Large intestine (tissue), 3 donors: ENCODE data around the gene DCHS1. TPM values are rescaled to one million over a fixed set of nuclear protein-coding genes. Genes with fewer than 3 reads are reported as not detected.

Experiments
- DNase-seq, 2 donors: peaks; one replicate each; pipeline versions ENCODE4 v3.0.0 to v3.0.0-alpha.2; 2013
- H3K27ac ChIP-seq: one replicate; pipeline ENCODE4 v1.5.1; 2013; ENCODE audit warnings: low read length
- H3K27me3 ChIP-seq: 2 replicates; pipeline ENCODE4 v1.6.1; 2013; ENCODE audit warnings: low read length; ENCODE audit not compliant: control insufficient read depth, insufficient read depth
- H3K36me3 ChIP-seq: 2 replicates; pipeline ENCODE4 v1.6.1; 2013; ENCODE audit warnings: low read length; ENCODE audit not compliant: control insufficient read depth, insufficient read depth
- H3K4me1 ChIP-seq: one replicate; pipeline ENCODE4 v1.6.1; 2013; ENCODE audit warnings: low read length; ENCODE audit not compliant: control insufficient read depth, insufficient read depth
- H3K4me3 ChIP-seq: one replicate; pipeline ENCODE4 v1.5.1; 2013; ENCODE audit warnings: low read length
- H3K9me3 ChIP-seq: one replicate; pipeline ENCODE4 v1.6.1; 2013; ENCODE audit warnings: mild to moderate bottlenecking, low read depth, low read length, moderate library complexity; ENCODE audit not compliant: control insufficient read depth
- whole genome bisulfite sequencing: methylation state at CpG from one replicate; pipeline ENCODE4 v1.1.5; 2013; ENCODE audit warnings: low lambda C conversion rate; ENCODE audit not compliant: insufficient coverage; 5-methylcytosine and 5-hydroxymethylcytosine counted together
- polyA plus RNA-seq: library from polyadenylated mRNA; unstranded; fragments of 120-200 nt; gene quantifications from one replicate; pipeline ENCODE4 v1.2.1, GENCODE V29; 2013

DCHS1 gene
- polyA plus RNA-seq, 1 donor, result 17.1 TPM

DNA sequence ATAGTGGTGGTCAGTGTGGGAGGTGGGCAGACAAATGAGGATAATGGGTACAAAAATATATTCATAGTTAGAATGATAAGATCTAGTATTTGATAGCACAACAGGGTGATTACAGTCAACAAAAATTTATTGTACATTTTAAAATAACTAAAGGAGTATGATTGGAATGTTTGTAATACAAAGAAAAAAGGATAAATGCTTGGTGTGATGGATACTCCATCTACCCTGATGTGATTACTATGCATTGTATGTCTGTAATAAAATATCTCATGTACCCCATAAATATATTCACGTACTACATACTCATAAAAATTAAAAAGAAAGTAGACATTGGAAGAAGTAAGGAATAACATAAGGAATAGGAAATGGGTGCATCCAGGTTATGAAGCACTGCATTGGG is 67.6 kb downstream of the DCHS1 start:
- 100% methylated on average over 1 of the region's 1 CpG for WGBS
- Histone ChIP-seq H3K36me3 (peaks cover 7% of the 10 kb centered on the region), H3K4me3 (no peak overlapping the region), H3K9me3 (peaks cover 11% of the 10 kb centered on the region), H3K4me1 (no peaks in the 10 kb centered on the region), H3K27ac (no peak overlapping the region), H3K27me3 (no peaks in the 10 kb centered on the region)
- no peak for DNase-seq

GRCh38 chr11:6587360-6587953 is 68.2 kb downstream of the DCHS1 start:
- Histone ChIP-seq H3K9me3 (peaks cover 11% of the 10 kb centered on the region), H3K27me3 (no peaks in the 10 kb centered on the region), H3K27ac (no peak overlapping the region), H3K36me3 (peaks cover 5% of the 10 kb centered on the region), H3K4me1 (no peaks in the 10 kb centered on the region), H3K4me3 (no peak overlapping the region)
- DNase-seq, result no peak
- WGBS, result 100% methylated on average over 3 of the region's 11 CpGs

DNA sequence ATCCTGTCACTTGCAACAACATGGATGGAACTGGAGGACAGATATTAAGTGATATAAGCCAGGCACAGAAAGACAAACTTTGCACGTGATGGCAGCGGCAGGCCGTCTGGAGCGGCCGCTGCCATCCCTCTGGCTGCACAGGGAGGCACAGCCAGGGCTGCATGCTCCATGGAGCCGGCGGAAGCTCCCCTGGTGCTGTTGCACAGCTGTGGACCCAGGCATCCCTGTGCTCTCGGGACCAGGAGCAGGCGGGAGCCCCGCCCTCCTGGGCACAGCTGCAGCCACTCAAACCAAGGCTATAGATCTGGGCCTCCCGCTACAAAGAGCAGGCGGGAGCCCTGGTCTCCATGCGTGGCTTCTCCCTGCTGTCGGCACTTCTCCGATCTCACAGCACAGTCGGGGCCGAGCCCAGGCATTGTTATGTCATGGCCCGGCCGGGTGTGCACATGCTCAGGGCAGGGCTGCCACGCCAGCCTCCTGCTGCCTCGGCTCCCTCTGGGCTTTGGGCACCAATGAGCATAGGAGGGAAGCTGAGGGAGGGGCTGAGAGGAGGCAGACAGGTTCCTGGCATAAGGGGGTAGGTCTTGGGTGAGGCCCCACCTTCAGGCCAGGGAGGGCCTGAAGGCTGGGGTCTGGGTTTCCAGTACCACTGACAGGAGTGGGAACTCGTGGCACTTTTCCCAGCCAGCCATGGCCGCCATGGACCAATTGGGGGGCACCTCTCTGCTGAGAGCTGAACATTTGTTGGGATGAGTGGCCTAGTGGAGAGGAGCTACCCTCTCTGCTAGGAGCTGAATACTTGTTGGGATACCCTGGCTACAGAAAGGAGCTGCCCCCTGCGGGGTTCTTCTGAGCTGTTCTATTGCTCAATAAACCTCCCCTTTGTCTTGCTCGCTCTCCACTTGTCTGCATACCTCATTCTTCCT is 68.9 kb downstream of the DCHS1 start:
- H3K9me3 ChIP-seq, result peaks cover 11% of the 10 kb centered on the region
- no peaks in the 10 kb centered on the region for H3K4me1 ChIP-seq
- no peaks in the 10 kb centered on the region for H3K27me3 ChIP-seq
- no peak for DNase-seq
- no peaks in the 10 kb centered on the region for H3K36me3 ChIP-seq
- H3K4me3 ChIP-seq, result no peak overlapping the region
- no CpG with 5 or more reads among the region's 25 CpGs for WGBS
- no peak overlapping the region for H3K27ac ChIP-seq

DNA sequence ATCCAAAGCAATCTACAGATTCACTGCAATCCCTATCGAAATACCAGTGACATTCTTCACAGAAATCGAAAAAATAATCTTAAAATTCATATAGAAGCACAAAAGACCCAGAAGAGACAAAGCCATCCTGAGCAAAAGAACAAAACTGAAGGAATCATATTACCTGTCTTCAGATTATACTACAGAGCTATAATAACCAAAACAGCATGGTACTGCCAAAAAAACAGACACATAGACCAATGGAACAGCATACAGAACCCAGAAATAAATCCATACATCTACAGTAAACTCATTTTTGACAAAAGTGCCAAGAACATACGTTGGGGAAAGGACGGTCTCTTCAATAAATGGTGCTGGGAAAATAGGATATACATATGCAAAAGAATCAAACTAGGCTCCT is 71.1 kb downstream of the DCHS1 start:
- no CpG with 5 or more reads among the region's 4 CpGs for WGBS
- H3K9me3 ChIP-seq, result peaks cover 11% of the 10 kb centered on the region
- no peak overlapping the region for H3K4me3 ChIP-seq
- no peak for DNase-seq
- H3K27ac ChIP-seq, result no peak overlapping the region
- H3K4me1 ChIP-seq, result no peaks in the 10 kb centered on the region
- no peaks in the 10 kb centered on the region for H3K36me3 ChIP-seq
- H3K27me3 ChIP-seq, result no peaks in the 10 kb centered on the region

- DNase-seq, result no peak
- WGBS, result no CpG with 5 or more reads among the region's 1 CpG
Measured at GRCh38 chr11:6583584-6583983, 72.0 kb downstream of the DCHS1 start.

GRCh38 chr11:6579681-6580080 is 75.9 kb downstream of the DCHS1 start:
- peaks cover 6% of the 10 kb centered on the region for H3K9me3 ChIP-seq
- no CpG with 5 or more reads among the region's 2 CpGs for WGBS
- no peaks in the 10 kb centered on the region for H3K27me3 ChIP-seq
- DNase-seq, result no peak
- H3K4me1 ChIP-seq, result no peaks in the 10 kb centered on the region
- H3K4me3 ChIP-seq, result no peak overlapping the region
- no peak overlapping the region for H3K27ac ChIP-seq
- H3K36me3 ChIP-seq, result no peaks in the 10 kb centered on the region

More at GRCh38 chr11:6583584-6583983, 72.0 kb downstream of the DCHS1 start:
- Histone ChIP-seq H3K27ac (no peak overlapping the region), H3K27me3 (no peaks in the 10 kb centered on the region), H3K9me3 (peaks cover 11% of the 10 kb centered on the region), H3K4me1 (no peaks in the 10 kb centered on the region), H3K4me3 (no peak overlapping the region), H3K36me3 (no peaks in the 10 kb centered on the region)

DNA sequence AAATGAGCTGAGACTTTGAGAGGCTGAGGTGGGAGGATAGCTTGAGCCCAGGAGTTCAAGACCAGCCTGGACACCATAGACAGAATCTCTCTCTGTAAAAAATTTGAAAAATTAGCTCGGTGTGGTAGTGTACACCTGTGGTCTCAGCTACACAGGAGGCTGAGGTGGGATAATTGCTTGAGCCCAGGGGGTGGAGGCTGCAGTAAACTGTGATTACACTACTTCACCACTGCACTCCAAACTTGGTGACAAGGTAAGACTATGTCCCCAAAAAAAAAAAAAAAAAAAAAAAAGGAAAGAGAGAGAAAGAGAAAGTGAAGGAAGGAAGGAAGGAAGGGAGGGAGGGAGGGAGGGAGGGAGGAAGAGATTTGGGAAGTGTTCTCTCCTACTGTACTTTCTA is 77.5 kb downstream of the DCHS1 start:
- Histone ChIP-seq H3K36me3 (no peaks in the 10 kb centered on the region), H3K9me3 (no peaks in the 10 kb centered on the region), H3K27me3 (no peaks in the 10 kb centered on the region), H3K27ac (no peak overlapping the region), H3K4me3 (no peak overlapping the region), H3K4me1 (no peaks in the 10 kb centered on the region)
- no peak for DNase-seq
- WGBS, result no CpG with 5 or more reads among the region's 1 CpG

DNA sequence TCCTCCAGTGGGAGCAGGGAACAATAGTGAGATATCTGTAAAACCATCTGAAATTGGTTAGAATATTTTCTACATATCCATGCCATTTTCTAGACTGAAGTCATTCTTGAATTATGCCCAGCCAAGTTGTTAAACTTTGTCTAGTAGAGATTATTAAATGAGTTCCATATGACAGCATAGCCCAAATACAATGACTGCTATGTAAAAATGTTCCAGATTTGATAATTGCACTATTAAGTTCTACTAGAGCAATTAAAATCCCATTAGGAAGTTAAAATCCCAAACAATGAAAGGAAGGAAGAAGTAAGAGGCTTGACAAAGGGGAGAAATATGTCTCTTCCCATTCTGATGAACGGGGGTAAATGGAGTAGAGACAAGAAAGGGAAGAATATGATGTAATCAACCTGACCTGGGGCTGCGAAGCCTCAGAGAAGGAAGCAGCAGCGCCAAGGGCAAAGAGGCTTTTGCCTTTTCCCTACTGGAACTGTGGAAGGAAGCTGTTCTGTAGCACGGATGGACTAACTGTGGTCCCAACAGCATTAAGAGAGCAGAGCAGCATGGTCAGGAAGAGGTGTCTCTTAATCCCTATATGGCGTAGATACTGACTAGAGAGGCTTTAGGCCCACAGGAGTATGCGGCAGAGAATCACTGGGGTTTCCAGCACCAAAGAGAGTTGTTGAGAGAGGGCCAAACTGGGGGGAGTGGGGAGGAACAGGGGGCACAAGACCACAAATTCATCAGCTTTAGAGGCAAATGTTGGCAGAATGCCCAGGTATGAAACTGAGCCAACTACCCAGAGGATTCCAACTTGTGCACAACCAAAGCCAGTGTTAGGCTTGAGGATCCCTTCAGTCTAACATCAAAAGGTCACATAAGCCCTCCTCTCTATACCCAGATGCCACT is 78.9 kb downstream of the DCHS1 start:
- WGBS, result no CpG with 5 or more reads among the region's 6 CpGs
- H3K4me3 ChIP-seq, result no peak overlapping the region
- H3K36me3 ChIP-seq, result no peaks in the 10 kb centered on the region
- H3K4me1 ChIP-seq, result no peaks in the 10 kb centered on the region
- no peaks in the 10 kb centered on the region for H3K9me3 ChIP-seq
- peaks cover 2% of the 10 kb centered on the region for H3K27me3 ChIP-seq
- DNase-seq, result peak; percentile 26 to 31
- H3K27ac ChIP-seq, result peak overlapping the region; percentile 44

DNA sequence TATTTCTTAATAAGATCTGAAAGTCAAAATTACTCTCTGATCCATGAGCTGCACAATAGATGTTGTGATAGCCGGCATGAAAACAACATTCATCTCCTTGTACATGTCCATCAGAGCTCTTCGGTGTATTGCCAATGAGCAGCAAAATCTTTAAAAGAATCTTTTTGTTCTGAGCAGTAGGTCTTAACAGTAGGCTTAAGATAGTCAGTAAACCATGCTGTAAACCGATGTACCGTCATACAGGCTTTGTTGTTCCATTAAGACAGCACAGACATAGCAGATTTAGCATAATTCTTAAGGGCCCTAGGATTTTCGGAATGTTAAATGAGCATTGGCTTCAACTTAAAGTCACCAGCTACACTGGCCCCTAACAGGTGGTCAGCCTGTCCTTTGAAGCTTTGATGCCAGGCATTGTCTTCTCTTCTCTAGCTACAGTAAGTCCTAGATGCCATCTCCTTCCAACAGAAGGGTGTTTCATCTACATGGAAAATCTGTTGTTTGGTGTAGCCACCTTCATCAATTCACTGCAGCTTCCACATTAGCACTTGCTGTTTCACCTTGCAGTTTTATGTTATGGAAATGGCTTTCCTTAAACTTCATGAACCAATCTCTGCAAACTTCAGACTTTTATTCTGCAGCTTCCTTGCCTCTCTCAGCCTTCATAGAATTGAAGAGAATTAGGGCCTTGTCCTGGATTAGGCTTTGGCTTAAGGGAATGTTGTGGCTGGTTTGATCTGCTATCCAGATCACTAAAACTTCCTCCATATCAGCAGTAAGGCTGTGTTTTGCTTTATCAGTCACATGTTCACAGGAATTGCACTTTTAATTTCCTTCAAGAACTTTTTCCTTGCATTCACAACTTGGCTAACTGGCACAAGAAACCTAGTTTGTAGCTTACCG is 80.5 kb downstream of the DCHS1 start:
- no peak overlapping the region for H3K4me3 ChIP-seq
- H3K36me3 ChIP-seq, result no peaks in the 10 kb centered on the region
- H3K4me1 ChIP-seq, result no peaks in the 10 kb centered on the region
- H3K27ac ChIP-seq, result no peak overlapping the region
- H3K9me3 ChIP-seq, result peaks cover 10% of the 10 kb centered on the region
- DNase-seq, result no peak
- WGBS, result no CpG with 5 or more reads among the region's 6 CpGs
- H3K27me3 ChIP-seq, result peaks cover 13% of the 10 kb centered on the region
